Measurements from ENCODE around the gene RUFY3. TPM values are rescaled to one million over a fixed set of nuclear protein-coding genes. Genes with fewer than 3 reads are reported as not detected.

The RUFY3 gene
- total RNA-seq, 1 experiment from 2014 or later: 48.0 TPM

DNA sequence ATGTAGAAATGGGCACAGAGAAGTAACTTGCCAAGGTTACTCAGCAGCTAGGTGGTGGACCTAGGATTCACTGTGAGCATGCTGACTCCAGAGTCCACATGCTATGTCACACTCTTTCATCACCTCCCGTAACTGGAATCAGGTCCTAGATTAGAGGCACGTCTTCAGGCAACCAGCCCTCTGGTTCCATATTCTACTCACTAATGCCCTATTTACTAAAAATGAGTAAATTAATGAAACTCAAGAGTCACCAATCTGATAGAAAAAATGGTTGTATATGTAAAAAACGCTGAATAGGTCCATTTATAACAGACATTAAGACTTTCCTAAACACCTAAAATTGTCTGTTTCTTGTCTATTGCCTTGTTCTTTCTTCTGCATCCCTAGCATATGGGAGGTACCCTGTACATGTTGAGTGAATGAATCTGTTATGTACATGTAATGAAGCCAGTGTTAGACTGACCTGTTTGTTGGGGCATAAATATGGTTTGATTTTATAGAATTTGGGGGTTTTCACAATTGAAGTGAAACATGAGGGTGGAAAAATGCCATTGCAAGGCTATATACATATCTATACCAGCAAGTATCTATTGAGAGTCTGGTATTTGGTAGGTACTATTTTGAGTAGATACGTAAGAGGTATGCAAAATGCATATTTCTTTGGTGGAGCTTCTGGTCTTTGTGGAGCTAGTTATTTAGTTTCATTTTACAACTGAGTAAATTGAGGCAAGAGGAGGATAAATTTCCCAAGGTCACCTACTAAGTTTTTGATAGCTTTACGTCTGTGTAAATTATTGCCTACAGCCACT lies 7.5 kb upstream of the RUFY3 start:
- Histone ChIP-seq H3K9ac (ENCODE audit: extremely low read depth, insufficient read length, low read length) (no peak overlapping the region), H3K56ac (ENCODE audit: insufficient read length, low read depth, low read length) (no peak overlapping the region), H3K4me1 (ENCODE audit: insufficient read depth, low read length) (no peaks in the 10 kb centered on the region; the same call in 1 of the 2 replicates), H4K91ac (ENCODE audit: insufficient read length, low read depth, low read length) (no peak overlapping the region), H2BK12ac (ENCODE audit: insufficient read length, low read depth, low read length) (no peak overlapping the region), H4K8ac (replicated peaks; ENCODE audit: insufficient read length, low read depth, low read length) (no peak overlapping the region), H2BK5ac (ENCODE audit: insufficient read length, low read length) (no peak overlapping the region), H3K18ac (ENCODE audit: insufficient read length, low read depth, low read length) (no peak overlapping the region), H3K9me3 (ENCODE audit: control insufficient read depth, low read depth, low read length) (no peaks in the 10 kb centered on the region), H2AK5ac (ENCODE audit: insufficient read length, low read length) (no peak overlapping the region), H3K4ac (ENCODE audit: low read depth, low read length) (no peak overlapping the region), H2BK15ac (ENCODE audit: low read depth, low read length) (no peak overlapping the region), H3K14ac (ENCODE audit: insufficient read depth, low read length) (no peak overlapping the region), H3K79me2 (ENCODE audit: insufficient read depth, low read length) (no peaks in the 10 kb centered on the region; the same call in 1 of the 2 replicates), H2BK20ac (ENCODE audit: low read depth, low read length, poor library complexity, severe bottlenecking) (no peak overlapping the region), H4K20me1 (ENCODE audit: control insufficient read depth, insufficient read depth, insufficient read length) (no peaks in the 10 kb centered on the region), H3K79me1 (ENCODE audit: insufficient read depth, low read depth, low read length, poor library complexity, severe bottlenecking) (no peaks in the 10 kb centered on the region), H3K23me2 (ENCODE audit: insufficient read length, low read depth, low read length, poor library complexity, severe bottlenecking) (no peaks in the 10 kb centered on the region), H4K5ac (ENCODE audit: insufficient read length, low read depth, low read length) (no peak overlapping the region), H2BK120ac (ENCODE audit: low read depth, low read length, poor library complexity, severe bottlenecking) (no peak overlapping the region), H2AFZ (ENCODE audit: low read length) (no peak overlapping the region), H3K4me2 (ENCODE audit: insufficient read depth, insufficient read length, low read length) (no peak overlapping the region), H3T11ph (ENCODE audit: low read length) (no peak overlapping the region), H3K23ac (ENCODE audit: insufficient read length, low read depth, low read length) (no peak overlapping the region), H3K27me3 (ENCODE audit: insufficient read depth, low read length) (no peaks in the 10 kb centered on the region), H3K27ac (ENCODE audit: insufficient read length, low read depth, low read length) (no peak overlapping the region)
- Mint-ChIP-seq H3K4me1 (peaks cover 31 to 37% of the 10 kb centered on the region in 2 experiments), H3K27ac (0 out of 7 replicates have a peak overlapping the region, but pooled peaks of 1 of the 3 experiments have one; percentile 1), H3K9me3 (no peaks in the 10 kb centered on the region), H3K4me3 (no peak overlapping the region), H3K36me3 (ENCODE audit: insufficient read depth in 1 of 3, low read depth in 3 of 3) (no peaks in the 10 kb centered on the region; a peak in 1 of 7 replicates), H3K27me3 (ENCODE audit: low read depth) (no peaks in the 10 kb centered on the region)
- WGBS (ENCODE audit: extremely low coverage, insufficient read length, low lambda C conversion rate): no CpG with 5 or more reads among the region's 5 CpGs
- no peak for DNase-seq
- TF ChIP-seq, protein P1, sequence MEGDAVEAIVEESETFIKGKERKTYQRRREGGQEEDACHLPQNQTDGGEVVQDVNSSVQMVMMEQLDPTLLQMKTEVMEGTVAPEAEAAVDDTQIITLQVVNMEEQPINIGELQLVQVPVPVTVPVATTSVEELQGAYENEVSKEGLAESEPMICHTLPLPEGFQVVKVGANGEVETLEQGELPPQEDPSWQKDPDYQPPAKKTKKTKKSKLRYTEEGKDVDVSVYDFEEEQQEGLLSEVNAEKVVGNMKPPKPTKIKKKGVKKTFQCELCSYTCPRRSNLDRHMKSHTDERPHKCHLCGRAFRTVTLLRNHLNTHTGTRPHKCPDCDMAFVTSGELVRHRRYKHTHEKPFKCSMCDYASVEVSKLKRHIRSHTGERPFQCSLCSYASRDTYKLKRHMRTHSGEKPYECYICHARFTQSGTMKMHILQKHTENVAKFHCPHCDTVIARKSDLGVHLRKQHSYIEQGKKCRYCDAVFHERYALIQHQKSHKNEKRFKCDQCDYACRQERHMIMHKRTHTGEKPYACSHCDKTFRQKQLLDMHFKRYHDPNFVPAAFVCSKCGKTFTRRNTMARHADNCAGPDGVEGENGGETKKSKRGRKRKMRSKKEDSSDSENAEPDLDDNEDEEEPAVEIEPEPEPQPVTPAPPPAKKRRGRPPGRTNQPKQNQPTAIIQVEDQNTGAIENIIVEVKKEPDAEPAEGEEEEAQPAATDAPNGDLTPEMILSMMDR (conservative IDR thresholded peaks at IDR 0.05): no peak

Data from H9 (cell line).